ENCODE results near the gene FZD2. TPM values are rescaled to one million over a fixed set of nuclear protein-coding genes. Genes with fewer than 3 reads are reported as not detected.
"Not testable (repeated sequence)": the region's sequence is repeated elsewhere in the genome, so short reads cannot be mapped to it uniquely, and the experiment has no call there.

Gene FZD2
- total RNA-seq, 1 experiment from 2014 or later = 0.56 TPM

GRCh38 chr17:44581868-44582267 lies 24.6 kb downstream of the FZD2 start:
- Histone ChIP-seq H3K4me2 (ENCODE audit: low read depth, low read length, poor library complexity, severe bottlenecking) (no peak overlapping the region), H3K27ac (ENCODE audit: low read length) (no peak overlapping the region), H2AFZ (ENCODE audit: low read length) (no peak overlapping the region), H3K9me3 (ENCODE audit: low read length) (no peaks in the 10 kb centered on the region), H4K20me1 (ENCODE audit: insufficient read depth, low read depth, low read length) (no peaks in the 10 kb centered on the region), H3K36me3 (ENCODE audit: insufficient read depth, low read length) (no peaks in the 10 kb centered on the region), H3K9ac (ENCODE audit: low read length) (no peak overlapping the region), H3K4me3 (ENCODE audit: low read length) (no peak overlapping the region), H3K79me2 (ENCODE audit: low read length) (no peaks in the 10 kb centered on the region), H3K27me3 (ENCODE audit: low read length) (no peaks in the 10 kb centered on the region), H3K9me2 (replicated peaks; ENCODE audit: insufficient read depth, low read length) (no peaks in the 10 kb centered on the region), H3K4me1 (ENCODE audit: low read length) (no peaks in the 10 kb centered on the region)
- peak; percentile 76 for DNase-seq

DNA sequence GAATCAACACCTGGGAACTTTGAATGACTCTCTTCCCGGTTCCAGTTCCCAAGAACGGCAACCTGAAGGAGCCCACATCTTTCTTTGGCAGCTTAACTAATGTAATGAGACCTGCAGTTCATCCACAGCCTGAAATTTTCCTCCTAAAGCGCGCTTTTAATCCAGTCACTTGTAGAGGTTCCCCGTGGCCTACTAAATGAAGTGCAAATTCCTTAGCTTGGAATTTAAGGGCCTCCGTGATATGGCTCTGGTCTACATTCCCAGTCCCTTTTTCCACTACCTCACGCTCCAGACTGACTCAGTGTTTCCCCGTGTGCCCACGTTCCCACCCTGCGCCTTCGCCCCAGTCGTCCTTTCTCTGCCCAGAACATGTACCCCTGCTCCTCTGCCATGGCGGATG lies 27.2 kb downstream of the FZD2 start:
- H3K9ac ChIP-seq (ENCODE audit: low read length) = no peak overlapping the region
- H3K36me3 ChIP-seq (ENCODE audit: insufficient read depth, low read length) = no peaks in the 10 kb centered on the region
- no peaks in the 10 kb centered on the region for H3K9me2 ChIP-seq (replicated peaks; ENCODE audit: insufficient read depth, low read length)
- no peaks in the 10 kb centered on the region for H3K9me3 ChIP-seq (ENCODE audit: low read length)
- H3K27ac ChIP-seq (ENCODE audit: low read length) = no peak overlapping the region
- no peak overlapping the region for H3K4me3 ChIP-seq (ENCODE audit: low read length)
- H2AFZ ChIP-seq (ENCODE audit: low read length) = no peak overlapping the region
- H3K4me1 ChIP-seq (ENCODE audit: low read length) = no peaks in the 10 kb centered on the region
- no peaks in the 10 kb centered on the region for H3K79me2 ChIP-seq (ENCODE audit: low read length)
- H4K20me1 ChIP-seq (ENCODE audit: insufficient read depth, low read depth, low read length) = no peaks in the 10 kb centered on the region
- no peak for DNase-seq
- H3K4me2 ChIP-seq (ENCODE audit: low read depth, low read length, poor library complexity, severe bottlenecking) = no peak overlapping the region
- no peaks in the 10 kb centered on the region for H3K27me3 ChIP-seq (ENCODE audit: low read length)

DNA sequence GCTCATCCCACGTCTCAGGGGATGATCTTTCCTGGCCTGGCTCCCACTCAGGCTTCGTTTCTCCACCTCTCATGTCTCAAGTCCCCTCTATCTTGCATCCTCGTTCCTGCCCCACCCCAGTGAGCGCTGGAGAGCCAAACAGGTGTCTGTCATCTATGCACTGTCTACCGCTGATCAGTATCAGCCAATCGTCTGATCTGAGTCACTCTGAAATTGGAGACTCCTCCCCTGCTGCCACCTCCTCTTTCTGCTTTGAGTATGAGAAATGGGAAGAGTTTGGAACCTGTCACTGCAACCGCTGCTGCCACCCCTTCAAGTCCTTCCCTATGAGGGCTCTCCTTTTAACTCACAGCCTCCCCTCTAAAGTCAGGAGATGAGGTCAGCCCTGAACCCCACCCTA lies 28.0 kb downstream of the FZD2 start:
- Histone ChIP-seq H2AFZ (ENCODE audit: low read length) (no peak overlapping the region), H3K9ac (ENCODE audit: low read length) (no peak overlapping the region), H3K4me2 (ENCODE audit: low read depth, low read length, poor library complexity, severe bottlenecking) (no peak overlapping the region), H3K79me2 (ENCODE audit: low read length) (no peaks in the 10 kb centered on the region), H4K20me1 (ENCODE audit: insufficient read depth, low read depth, low read length) (no peaks in the 10 kb centered on the region), H3K4me1 (ENCODE audit: low read length) (no peaks in the 10 kb centered on the region), H3K4me3 (ENCODE audit: low read length) (no peak overlapping the region), H3K9me2 (replicated peaks; ENCODE audit: insufficient read depth, low read length) (no peaks in the 10 kb centered on the region), H3K27me3 (ENCODE audit: low read length) (no peaks in the 10 kb centered on the region), H3K9me3 (ENCODE audit: low read length) (no peaks in the 10 kb centered on the region), H3K36me3 (ENCODE audit: insufficient read depth, low read length) (no peaks in the 10 kb centered on the region), H3K27ac (ENCODE audit: low read length) (no peak overlapping the region)
- DNase-seq = peak; percentile 50

GRCh38 chr17:44587339-44587738 lies 30.1 kb downstream of the FZD2 start:
- DNase-seq = no peak
- H3K9me2 ChIP-seq (replicated peaks; ENCODE audit: insufficient read depth, low read length) = no peaks in the 10 kb centered on the region
- H4K20me1 ChIP-seq (ENCODE audit: insufficient read depth, low read depth, low read length) = no peaks in the 10 kb centered on the region
- no peak overlapping the region for H3K4me2 ChIP-seq (ENCODE audit: low read depth, low read length, poor library complexity, severe bottlenecking)
- H3K79me2 ChIP-seq (ENCODE audit: low read length) = no peaks in the 10 kb centered on the region
- no peak overlapping the region for H3K9ac ChIP-seq (ENCODE audit: low read length)
- no peak overlapping the region for H3K27ac ChIP-seq (ENCODE audit: low read length)
- no peak overlapping the region for H3K4me3 ChIP-seq (ENCODE audit: low read length)
- no peak overlapping the region for H2AFZ ChIP-seq (ENCODE audit: low read length)
- no peaks in the 10 kb centered on the region for H3K4me1 ChIP-seq (ENCODE audit: low read length)
- no peaks in the 10 kb centered on the region for H3K9me3 ChIP-seq (ENCODE audit: low read length)
- H3K36me3 ChIP-seq (ENCODE audit: insufficient read depth, low read length) = no peaks in the 10 kb centered on the region
- H3K27me3 ChIP-seq (ENCODE audit: low read length) = no peaks in the 10 kb centered on the region

DNA sequence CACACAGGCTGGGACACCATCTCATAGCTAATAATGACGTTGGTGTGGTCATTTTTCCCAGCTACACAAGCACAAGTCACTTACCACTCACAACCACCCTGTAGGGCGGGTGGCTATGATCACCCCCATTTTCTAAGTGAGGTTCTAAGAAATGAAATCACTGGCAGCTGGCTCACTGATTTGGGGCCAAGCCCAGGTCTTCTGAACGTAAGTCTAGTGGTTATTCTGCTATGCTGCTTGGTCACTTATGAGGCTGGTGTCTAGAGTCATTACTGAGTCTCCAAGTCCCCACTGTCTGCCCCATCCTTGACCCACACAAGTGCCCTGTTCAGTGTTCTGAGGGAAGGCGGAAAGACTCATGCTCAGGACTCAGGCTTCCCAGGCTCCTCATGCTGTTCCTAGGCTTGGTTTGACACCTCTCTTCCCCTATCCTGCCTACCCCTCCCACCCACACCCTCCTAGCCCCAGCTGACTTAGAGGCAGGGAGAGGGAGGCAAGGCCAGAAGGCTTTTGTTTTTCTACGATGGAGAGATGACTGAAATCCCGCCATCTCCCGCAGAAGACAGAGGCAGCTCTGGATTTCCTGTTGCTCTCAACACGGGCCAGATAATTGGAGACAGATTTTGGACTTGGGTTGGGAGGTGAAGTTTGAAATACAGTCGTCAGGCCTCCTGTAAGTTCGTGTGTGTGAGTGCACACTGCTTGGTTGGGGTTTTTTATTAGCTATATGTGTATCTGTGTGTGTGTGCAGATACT lies 32.2 kb downstream of the FZD2 start:
- Histone ChIP-seq H3K9me2 (replicated peaks; ENCODE audit: insufficient read depth, low read length) (no peaks in the 10 kb centered on the region), H3K27ac (ENCODE audit: low read length) (no peak overlapping the region), H3K27me3 (ENCODE audit: low read length) (no peaks in the 10 kb centered on the region), H4K20me1 (ENCODE audit: insufficient read depth, low read depth, low read length) (no peaks in the 10 kb centered on the region), H3K79me2 (ENCODE audit: low read length) (no peaks in the 10 kb centered on the region), H3K4me3 (ENCODE audit: low read length) (no peak overlapping the region), H2AFZ (ENCODE audit: low read length) (no peak overlapping the region), H3K4me2 (ENCODE audit: low read depth, low read length, poor library complexity, severe bottlenecking) (no peak overlapping the region), H3K4me1 (ENCODE audit: low read length) (no peaks in the 10 kb centered on the region), H3K9me3 (ENCODE audit: low read length) (no peaks in the 10 kb centered on the region), H3K9ac (ENCODE audit: low read length) (no peak overlapping the region), H3K36me3 (ENCODE audit: insufficient read depth, low read length) (no peaks in the 10 kb centered on the region)
- DNase-seq = no peak

- not testable (repeated sequence) for H3K9me2 ChIP-seq (replicated peaks; ENCODE audit: insufficient read depth, low read length); DNase-seq
Observed at GRCh38 chr17:44590072-44590462, 32.8 kb downstream of the FZD2 start.

GRCh38 chr17:44590762-44591161 lies 33.5 kb downstream of the FZD2 start:
- not testable (repeated sequence) for H4K20me1 ChIP-seq (ENCODE audit: insufficient read depth, low read depth, low read length); H2AFZ ChIP-seq (ENCODE audit: low read length); H3K9ac ChIP-seq (ENCODE audit: low read length); H3K27ac ChIP-seq (ENCODE audit: low read length); H3K27me3 ChIP-seq (ENCODE audit: low read length); H3K9me3 ChIP-seq (ENCODE audit: low read length); H3K36me3 ChIP-seq (ENCODE audit: insufficient read depth, low read length); H3K9me2 ChIP-seq (replicated peaks; ENCODE audit: insufficient read depth, low read length); H3K4me2 ChIP-seq (ENCODE audit: low read depth, low read length, poor library complexity, severe bottlenecking); H3K4me1 ChIP-seq (ENCODE audit: low read length); H3K79me2 ChIP-seq (ENCODE audit: low read length); H3K4me3 ChIP-seq (ENCODE audit: low read length); DNase-seq

More at GRCh38 chr17:44590072-44590462, 32.8 kb downstream of the FZD2 start:
- H3K4me3 ChIP-seq (ENCODE audit: low read length); H3K4me1 ChIP-seq (ENCODE audit: low read length); H3K36me3 ChIP-seq (ENCODE audit: insufficient read depth, low read length); H3K9ac ChIP-seq (ENCODE audit: low read length); H4K20me1 ChIP-seq (ENCODE audit: insufficient read depth, low read depth, low read length); H2AFZ ChIP-seq (ENCODE audit: low read length); H3K79me2 ChIP-seq (ENCODE audit: low read length); H3K9me3 ChIP-seq (ENCODE audit: low read length); H3K27me3 ChIP-seq (ENCODE audit: low read length); H3K4me2 ChIP-seq (ENCODE audit: low read depth, low read length, poor library complexity, severe bottlenecking); H3K27ac ChIP-seq (ENCODE audit: low read length): not testable (repeated sequence)

DNA sequence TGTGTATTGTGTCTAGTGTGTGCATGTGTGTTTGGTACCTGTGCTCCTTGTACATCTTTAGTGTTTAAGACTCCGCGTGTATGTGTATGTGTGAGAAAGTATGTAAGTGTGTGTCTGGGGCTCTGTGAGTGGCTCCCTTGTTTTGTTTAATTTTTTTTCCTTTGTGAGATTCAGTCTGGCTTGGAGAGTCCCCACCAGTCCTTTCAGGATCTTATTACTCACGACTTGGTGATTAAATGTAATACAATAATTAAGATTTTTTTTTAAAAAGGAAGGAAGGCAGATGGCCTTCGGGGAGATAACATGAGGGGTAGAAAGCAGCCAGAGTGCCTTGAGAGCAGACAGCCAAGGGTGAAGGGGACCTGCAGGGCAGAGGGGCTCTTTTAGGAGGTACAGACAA lies 33.9 kb downstream of the FZD2 start:
- Histone ChIP-seq H3K27ac (ENCODE audit: low read length) (no peak overlapping the region), H3K4me3 (ENCODE audit: low read length) (no peak overlapping the region), H4K20me1 (ENCODE audit: insufficient read depth, low read depth, low read length) (no peaks in the 10 kb centered on the region), H3K9ac (ENCODE audit: low read length) (no peak overlapping the region), H3K4me1 (ENCODE audit: low read length) (no peaks in the 10 kb centered on the region), H3K9me3 (ENCODE audit: low read length) (no peaks in the 10 kb centered on the region), H2AFZ (ENCODE audit: low read length) (no peak overlapping the region), H3K79me2 (ENCODE audit: low read length) (no peaks in the 10 kb centered on the region), H3K9me2 (replicated peaks; ENCODE audit: insufficient read depth, low read length) (no peaks in the 10 kb centered on the region), H3K27me3 (ENCODE audit: low read length) (no peaks in the 10 kb centered on the region), H3K36me3 (ENCODE audit: insufficient read depth, low read length) (no peaks in the 10 kb centered on the region), H3K4me2 (ENCODE audit: low read depth, low read length, poor library complexity, severe bottlenecking) (no peak overlapping the region)
- no peak for DNase-seq
